HG03159 (cell line): ENCODE data around the gene RAB4A.
"Not testable (repeated sequence)": the region's sequence is repeated elsewhere in the genome, so short reads cannot be mapped to it uniquely, and the experiment has no call there.

Source experiments
- ATAC-seq: cut with Tn5 transposase; IDR thresholded peaks from one replicate; pipeline ENCODE4 v1.9.1; 2021; ENCODE audit warnings: mild to moderate bottlenecking, moderate library complexity; ENCODE audit not compliant: unreplicated experiment

The RAB4A gene

DNA sequence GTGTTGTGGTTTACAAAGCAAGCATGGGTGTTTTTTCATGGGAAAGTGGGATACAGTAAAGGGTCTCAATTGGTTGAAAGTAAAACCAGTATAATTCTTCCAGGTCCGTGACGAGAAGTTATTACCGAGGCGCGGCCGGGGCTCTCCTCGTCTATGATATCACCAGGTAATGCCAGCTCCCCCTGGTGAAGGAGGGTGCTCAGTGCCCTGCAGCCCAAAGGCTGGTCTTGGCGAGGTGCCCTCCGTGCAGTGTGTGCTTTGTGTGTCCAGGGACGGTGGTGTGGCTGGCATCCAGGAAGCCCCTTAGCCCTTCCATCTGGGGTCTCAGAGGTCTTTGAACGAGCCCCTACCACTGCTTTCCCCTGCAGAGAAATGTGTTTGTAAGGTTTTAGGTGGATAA lies 24.8 kb downstream of the RAB4A start:
- no peak for ATAC-seq

DNA sequence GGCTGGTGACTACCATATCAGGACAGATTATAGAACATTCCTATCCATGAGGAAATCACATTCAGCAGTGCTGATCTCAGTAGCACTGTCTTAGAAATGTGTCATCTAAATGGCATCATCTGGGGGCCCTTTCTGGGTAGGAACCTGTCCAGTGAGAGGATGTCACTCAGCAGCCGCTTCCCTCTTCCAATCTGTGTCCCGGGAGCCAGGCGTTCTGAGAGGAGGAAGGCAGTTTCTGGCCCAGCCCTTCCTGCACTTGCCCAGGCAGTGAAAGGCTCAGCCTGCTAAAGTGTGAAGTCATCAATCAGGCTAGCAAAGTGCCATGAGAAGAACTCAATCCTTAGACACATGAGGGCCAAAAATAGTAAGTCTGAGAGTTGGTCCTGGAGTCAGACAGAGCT lies 25.6 kb downstream of the RAB4A start:
- ATAC-seq = no peak

DNA sequence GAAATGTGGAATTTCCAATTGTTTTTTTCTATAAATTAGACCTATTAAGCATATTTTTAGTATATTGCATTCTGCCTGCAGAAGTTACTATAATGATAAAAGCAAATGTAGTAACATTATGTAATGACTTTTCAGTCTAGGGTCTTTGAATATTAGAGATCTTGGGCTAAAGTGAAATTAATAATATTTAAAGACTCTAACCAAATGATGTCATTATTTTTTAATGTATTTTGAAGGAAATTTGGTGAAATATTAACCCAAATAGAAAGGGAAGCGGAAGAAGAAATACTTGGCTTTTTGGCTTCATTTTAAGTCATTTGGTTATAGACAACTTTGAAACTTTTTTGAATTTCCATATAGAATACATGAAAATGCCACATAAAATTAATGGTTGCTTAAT lies 26.8 kb downstream of the RAB4A start:
- ATAC-seq = no peak

DNA sequence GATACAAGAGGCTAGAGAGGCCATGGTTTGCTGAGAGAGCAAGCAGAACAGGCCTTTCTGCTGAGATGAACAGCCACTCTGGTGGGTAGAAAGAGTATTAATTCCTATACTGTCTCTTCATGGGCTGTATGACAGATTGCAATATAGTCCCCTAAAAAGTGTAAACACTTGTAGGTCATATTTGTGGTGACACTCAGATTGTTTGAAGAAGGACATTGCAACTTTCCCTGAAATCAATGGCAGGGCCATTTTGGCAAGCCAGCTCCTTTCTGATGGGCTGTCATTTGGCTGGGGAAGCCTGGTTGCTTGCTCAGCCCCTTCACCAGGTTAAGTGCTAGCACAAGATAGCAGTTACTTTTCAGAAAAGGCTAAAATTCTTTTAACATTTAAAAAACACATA lies 27.5 kb downstream of the RAB4A start:
- ATAC-seq = no peak

DNA sequence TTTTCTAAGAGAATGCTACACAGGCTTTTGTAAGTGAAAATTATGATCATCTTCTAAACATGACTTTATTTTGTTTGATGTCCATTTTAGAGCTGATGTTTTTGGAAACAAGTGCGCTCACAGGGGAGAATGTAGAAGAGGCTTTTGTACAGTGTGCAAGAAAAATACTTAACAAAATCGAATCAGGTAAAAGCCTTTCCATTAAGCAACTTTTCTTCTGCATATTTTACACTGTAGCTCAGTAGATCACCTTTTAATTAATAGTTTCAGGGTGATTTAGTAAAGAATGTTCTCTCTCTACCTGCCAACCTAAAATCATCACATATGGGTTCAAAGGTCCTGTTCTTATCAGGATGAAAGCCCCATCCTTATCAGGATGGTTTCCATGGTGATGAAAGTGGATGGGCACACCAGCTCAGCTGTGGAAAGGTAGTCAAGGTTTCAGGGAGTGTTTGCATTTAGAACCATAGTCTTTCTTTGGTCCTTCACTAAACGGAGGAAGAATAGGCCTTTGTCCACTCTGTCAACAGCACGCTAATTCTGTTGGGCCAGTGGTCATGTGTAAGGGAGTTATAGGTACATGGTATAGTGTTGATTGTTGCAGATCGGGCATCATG lies 28.1 kb downstream of the RAB4A start:
- no peak for ATAC-seq

DNA sequence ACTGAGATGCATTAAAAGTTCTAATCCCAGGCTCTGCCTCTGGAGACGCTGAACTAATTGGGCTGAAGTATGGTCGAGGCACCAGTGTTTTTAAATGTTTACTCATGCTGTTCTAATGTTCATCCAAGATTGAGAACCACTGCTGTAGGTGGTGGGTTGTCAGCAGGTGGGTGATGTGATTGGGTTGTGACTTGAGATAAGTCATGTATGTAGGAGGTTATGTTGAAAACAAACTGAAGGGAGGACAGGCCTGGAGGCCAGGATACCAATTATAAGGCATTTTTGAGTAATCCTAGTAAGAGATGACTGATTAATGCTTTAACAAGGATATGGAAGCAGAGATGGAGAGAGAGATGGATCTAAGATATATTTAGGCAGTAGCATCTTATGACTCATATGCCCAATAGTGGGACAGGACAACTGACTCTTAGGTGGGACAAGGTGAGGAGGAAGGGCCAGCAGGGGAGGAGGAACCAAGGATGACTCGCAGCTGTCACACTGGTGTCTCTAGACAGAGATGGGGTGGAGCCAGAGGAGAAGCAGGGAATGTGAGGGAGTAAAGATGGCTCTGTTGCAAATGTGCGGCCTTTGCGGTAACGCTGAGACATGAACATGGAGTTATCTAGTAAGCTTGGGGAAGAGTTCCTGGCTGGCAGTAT lies 29.3 kb downstream of the RAB4A start:
- ATAC-seq = no peak

DNA sequence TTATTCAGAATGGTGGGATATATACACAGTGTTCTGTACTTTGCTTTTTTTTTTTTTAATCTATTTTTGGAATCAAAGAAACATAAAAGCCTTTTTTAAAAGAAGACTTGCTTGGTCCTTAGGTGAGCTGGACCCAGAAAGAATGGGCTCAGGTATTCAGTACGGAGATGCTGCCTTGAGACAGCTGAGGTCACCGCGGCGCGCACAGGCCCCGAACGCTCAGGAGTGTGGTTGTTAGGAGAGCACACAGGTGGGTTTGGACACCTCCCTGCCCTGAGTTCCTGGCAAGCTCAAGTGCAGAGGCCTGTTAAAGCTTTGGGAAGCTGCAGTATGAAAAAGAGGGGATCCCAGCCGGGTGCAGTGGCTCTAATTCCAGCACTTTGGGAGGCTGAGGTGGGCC lies 31.8 kb downstream of the RAB4A start:
- ATAC-seq = no peak

DNA sequence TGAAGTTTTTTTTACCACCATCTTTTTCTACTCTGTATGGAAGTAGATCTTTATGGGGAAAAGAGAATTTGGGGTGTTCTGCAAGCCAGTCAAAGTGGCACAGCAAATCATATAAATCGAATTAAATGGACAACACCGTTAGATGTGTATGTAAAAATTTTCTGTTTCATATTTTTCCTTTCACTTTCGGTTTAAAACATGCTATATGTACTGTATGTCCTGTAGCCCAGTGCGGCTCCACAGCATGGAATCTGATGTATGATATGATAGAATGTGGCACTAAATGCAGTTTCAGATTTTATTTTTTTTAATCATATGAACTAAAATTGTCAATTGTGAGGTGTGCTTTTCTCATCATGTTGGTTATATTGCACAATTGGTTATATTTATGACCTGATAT lies 32.9 kb downstream of the RAB4A start:
- no peak for ATAC-seq

DNA sequence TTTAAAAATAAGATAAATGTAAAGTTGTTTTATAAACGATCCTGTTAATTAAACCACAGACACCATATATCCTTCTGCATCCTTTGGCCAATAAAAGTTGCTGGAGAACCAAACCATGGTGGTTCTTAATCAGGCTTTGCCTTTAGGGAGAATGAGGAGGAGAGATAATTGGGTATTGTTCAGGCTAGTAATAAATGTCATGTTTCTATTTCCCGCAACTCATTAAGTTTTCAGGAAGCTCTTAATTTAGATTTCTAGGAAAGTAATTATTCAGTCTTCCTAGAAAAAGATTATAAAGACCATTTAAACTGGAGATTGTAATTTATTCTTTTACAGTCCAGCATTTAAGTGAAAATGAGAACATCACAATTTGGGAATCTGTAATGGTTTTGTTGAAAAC lies 34.5 kb downstream of the RAB4A start:
- no peak for ATAC-seq

DNA sequence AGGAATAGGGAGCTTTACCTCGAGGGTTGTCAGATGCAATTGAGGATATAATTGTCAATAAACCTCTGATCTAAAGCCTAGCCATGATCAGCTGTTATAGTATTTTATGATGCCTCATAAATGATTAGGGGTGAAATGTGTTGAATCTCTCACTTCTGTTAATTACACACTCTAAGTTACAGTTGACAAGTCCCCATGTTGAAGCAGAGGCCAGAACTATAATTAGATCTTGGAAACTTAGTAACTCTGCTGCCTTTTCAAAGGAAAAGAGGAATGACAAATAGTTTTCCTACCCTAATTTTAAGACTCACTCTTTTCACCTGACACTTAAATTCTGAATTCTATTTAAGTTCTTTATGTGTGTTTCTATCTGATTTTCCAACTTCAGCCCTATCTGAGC lies 38.2 kb downstream of the RAB4A start:
- no peak for ATAC-seq

DNA sequence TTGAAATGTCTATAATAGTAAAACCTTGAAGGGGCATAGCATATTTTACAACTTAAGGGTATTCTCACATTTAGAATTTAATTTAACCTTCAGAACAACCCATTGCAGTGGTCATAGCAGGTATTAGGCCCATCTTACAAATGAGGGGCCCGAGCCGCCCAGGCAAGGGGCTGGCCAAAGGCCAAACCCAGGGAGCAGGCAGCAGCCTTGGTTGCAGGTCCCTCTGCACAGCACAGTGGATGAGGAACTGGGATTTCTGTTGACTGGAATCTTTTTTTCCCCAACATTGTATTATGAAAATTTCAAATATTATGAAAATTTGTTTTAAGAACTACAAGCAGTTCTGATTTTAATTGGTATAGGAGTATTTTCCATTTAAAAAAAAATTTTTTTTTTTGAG lies 38.8 kb downstream of the RAB4A start:
- no peak for ATAC-seq

DNA sequence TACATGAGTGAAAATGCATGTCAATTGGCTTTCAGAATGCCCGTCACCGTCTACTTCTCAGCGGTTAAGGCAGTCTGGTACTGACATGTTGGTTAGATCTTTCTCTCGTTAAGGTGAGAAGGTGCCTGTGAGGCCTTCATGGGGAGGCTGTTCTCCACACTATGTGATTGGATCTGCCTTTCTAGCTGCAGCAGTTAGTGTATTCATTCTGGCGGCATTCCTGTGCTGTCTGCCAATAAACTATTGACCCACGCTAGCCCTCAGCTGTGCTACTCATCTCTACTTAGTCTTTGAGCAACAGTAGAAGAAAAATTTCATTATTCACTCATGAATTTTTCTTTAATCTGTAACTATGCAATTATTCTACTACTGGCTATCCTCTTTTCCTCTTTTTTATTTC lies 39.9 kb downstream of the RAB4A start:
- ATAC-seq = no peak

DNA sequence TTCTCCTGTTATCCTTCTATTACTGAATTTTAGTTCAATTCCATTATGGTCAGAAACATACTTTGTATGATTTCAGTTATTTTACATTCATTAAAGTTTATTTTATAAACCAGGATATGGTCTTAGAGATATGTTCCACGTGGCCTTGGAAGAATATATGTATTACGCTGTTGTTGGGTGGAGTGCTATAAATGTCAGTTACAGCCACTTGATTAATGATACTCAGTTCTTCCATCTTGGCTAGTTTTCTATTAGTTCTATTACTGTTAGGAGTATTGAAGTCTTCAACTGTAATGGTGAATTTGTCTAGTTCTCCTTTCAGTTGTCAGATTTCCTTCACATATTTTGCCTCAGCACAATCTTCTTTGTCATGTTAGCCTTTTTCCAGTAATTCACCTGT lies 45.3 kb downstream of the RAB4A start:
- ATAC-seq = no peak

DNA sequence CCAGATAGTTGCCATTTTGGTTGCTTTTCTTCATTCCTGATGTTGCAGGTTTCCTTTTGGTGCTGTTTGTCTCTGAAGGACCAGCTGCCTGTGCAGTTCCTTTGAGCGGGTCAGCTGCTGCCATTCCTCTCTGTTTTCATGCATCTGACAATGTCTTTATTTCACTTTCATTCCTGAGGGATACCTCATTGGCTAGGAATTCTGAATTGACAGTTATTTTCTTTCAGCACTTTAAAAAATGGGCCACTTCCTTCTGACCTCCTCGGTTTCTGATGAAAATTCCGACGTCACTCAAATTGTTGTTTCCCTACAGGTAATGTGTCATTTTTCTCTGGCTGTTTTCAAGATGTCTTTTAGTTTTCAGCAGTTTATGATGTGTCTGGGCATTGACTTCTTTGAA lies 47.1 kb downstream of the RAB4A start:
- no peak for ATAC-seq

DNA sequence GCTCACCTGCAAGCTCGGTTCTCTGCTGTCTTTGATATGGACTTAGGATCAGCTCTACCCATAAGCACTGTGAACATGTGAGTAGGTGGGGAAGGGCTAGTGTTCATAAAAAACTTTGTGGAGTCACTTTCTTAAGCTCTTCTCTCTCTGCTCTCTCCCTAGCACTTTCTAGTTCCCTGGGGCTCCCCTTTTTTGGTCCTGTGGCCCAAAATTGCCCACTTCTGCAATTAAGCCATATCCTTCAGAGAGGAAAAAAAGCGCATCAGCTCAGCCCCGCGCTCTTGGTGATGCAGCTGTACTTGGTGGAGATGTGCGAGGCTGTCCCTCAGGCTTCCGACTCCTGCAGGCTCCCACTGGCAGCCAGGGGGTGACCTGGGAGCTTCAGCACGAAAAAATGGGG lies 48.6 kb downstream of the RAB4A start:
- ATAC-seq = no peak

DNA sequence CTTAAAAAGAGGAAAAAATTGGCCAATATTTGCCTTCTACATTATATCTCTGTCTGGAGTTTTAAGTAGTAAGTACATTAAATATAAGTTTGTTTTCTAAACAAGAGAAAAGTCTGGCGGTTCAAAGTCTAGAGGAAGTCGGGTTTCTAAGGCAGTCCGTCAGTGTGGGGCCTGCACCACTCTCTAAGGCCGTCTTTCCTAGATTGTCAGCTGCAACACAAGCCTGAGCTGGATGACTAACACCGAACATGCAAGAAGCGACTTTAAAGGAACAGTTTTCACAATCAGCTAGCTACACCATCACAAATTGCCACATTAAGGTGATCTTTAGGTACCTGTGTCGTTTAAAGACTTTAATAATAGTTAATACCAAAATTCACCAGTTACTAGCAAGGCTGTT lies 52.3 kb downstream of the RAB4A start:
- no peak for ATAC-seq

DNA sequence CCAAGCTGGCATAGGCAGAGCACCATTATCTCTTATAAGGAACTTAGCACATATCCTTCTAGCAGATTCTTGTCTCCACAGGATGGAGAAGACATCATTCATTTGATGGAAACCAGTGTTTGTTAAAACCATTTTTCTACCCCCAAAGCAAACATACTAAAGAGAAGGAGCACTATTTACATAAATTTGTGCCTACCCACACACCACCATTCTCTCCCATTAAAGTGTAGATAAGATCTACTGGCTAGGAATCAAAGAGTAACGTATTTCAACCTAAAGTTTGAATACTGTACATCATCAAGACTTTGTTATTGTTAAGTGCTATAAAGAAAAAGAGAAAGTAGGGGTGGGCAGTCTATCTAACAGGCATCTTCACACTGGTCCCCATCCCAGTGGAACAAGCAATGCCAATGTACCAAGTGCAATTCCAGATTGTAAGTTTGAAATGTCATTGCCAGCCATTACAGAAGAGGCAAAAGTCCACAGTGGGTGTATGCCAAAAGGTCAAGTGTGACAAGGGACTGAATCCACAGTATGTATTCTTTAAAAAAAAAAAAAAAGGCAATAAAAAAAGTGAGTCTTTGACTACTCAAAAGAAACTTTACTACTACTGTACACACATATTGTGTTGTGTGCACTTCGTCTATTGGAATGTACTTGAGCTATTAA lies 53.1 kb downstream of the RAB4A start:
- no peak for ATAC-seq

DNA sequence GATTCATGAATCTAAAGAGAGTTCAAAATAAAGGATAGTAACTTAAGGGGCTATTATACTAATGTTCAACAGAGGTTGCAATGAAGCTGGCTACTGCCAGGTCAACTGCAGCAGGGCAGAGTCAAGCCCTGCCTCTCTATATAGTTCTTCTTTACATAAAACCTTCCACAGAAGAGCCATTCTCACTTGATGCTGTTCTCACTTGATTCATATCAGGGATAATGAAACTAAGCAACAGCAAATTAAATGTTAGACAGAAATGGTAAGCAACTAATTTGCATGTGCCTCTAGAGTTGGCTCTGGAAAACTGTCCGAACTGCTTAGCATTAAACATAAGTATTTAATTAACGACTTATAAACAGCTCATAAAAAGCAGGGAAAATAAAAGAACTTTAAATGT lies 54.5 kb downstream of the RAB4A start:
- ATAC-seq = no peak

DNA sequence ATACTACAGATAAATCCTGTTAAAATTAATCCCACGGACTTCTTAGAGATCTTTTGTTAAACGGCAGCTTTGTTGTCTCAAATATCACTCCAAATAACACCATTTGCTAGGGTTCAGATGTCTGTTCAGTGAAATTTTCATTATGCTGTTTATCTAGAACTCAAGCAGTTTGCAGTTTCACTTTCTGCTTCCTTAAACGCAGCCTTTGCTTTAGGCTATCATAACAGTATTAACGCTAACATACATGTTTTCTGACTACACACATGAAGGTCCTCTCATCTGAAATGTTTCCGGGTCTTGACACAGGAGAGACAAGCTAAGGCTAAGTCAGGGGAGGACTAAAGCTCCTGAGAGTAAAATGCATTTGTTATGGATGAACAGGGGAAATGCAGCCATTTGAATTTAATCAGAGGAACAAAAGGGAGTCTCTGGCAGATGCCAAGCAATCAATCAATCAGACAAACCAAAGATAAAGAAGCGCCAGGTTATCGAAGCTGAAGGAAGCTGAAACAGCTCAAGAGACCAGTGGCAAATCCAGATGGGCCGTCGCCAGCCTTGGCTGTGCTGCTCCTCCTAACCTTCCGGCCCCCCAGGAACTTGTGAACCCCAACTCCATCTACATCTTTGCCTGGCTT lies 55.1 kb downstream of the RAB4A start:
- no peak for ATAC-seq

DNA sequence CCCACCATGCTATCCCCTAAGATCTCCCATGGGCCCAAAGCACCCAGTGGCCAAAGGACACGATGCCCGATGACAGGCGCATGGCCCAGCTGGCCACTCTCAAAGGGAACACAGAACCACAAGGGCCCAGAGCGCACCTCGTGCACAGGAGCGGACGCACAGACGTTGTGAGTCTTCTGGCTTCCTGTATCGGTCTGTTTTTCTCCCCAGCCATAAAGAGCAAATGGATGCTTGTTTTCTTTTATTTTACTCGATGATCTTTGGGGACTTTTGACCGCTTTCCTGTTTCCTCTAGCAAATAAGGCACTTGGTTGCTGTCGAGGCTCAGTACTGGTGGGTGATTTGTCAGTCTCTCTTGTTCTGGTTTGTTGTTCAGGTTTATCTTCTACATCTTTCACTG lies 55.7 kb downstream of the RAB4A start:
- ATAC-seq = no peak

DNA sequence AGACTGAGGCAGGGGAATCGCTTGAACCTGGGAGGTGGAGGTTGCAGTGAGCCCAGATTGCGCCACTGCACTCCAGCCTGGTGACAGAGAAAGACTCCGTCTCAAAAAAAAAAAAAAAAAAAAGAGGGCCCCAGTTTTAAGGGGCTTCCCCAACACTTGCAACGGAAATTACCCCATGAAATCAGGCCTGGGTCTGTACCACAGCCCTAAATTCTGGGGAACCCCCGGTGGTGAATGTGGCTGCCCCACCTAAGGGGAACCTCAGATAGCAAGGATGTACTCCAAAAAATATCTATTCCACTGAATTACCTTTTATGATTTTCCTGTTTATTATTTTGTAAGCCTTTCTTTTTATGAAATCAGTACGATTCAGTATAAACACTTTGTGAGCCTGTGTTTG lies 56.9 kb downstream of the RAB4A start:
- ATAC-seq = not testable (repeated sequence)
